HCEC 1CT (cell line): Measurements from ENCODE around the gene PCDH8.

ENCODE experiments used
- DNase-seq: peaks from one replicate; pipeline ENCODE4 v3.0.0-alpha.2; 2017

PCDH8 gene, protein sequence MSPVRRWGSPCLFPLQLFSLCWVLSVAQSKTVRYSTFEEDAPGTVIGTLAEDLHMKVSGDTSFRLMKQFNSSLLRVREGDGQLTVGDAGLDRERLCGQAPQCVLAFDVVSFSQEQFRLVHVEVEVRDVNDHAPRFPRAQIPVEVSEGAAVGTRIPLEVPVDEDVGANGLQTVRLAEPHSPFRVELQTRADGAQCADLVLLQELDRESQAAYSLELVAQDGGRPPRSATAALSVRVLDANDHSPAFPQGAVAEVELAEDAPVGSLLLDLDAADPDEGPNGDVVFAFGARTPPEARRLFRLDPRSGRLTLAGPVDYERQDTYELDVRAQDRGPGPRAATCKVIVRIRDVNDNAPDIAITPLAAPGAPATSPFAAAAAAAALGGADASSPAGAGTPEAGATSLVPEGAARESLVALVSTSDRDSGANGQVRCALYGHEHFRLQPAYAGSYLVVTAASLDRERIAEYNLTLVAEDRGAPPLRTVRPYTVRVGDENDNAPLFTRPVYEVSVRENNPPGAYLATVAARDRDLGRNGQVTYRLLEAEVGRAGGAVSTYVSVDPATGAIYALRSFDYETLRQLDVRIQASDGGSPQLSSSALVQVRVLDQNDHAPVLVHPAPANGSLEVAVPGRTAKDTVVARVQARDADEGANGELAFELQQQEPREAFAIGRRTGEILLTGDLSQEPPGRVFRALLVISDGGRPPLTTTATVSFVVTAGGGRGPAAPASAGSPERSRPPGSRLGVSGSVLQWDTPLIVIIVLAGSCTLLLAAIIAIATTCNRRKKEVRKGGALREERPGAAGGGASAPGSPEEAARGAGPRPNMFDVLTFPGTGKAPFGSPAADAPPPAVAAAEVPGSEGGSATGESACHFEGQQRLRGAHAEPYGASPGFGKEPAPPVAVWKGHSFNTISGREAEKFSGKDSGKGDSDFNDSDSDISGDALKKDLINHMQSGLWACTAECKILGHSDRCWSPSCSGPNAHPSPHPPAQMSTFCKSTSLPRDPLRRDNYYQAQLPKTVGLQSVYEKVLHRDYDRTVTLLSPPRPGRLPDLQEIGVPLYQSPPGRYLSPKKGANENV

DNA sequence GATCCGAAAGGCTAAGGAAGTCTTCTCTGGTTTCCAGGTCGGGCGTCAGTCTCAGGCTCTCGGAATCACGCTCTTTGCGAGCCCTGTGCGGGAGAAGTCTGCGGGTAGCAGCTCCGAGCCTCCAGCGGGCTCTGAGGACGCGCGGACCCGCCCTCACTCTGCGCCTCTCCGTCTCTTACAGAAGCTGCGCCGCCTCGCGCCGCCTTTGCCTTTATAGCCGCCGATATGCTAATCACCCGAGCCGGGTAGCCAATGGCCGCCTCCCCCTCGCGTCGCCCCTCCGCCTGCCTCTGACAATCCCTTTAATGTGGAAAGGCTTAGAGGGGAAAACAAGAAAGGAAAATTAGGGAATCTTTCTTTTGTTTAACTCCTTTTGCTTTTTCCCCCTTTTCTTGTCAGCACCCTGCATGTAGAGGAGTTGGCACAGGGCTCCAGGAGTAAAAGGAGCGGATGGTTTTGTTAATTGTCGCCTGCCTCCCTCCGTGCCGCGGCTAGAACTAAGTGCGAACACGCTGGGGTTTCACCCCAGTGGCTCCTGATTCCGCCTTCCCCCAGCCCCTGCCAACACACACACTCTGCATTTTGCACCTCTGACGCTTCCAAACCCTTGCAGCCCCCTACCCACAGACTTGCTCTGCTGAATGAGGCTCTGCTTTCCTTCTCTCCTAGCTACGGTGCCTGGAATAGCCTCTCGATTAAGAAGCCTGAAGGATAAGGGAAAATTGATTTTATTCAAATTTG lies at the start of gene PCDH8:
PCDH8 (minus strand) TSS at position 186 of the 741 bp plus-strand sequence. CDS start 204 bp downstream, outside the sequence.
- no peak for DNase-seq

DNA sequence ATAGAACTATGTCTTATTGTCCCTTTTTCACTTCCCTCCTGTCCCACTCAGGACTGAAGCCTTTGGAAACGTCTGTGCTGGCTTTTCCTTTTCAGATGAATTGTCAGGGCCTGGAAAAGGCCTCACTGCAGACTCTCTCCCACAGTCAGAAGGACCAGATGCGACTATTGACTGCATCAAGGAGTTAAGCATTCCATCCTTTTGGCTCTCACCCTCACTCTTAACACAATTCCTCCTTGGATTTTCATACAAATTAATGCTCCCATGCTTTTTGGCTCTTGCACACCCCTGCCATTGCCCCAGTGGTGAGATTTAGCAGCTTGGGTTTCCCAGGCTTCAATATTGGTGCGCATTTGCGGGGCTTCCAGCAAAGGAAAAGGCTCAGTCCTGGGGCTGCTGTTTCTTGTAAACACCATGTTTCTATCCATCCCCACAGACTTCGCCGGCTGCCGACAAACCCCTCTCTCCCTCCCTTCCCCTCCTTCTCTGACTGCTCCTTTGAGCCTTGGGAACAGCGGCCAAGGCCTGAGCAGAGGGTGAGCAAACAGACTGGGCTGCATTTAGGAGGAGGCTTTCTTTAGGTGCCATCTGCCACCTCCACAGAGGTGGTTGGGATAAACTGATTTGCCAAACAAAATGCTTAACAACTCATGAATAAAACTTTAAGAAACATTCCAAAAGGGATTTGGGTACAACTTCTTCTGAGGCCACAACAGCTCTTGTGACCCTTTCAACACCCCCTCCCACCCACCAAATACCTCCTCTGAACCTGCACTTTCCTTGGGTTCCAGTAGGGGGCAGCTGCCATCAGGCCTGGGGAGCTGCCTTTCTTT lies 48.6 kb upstream of the PCDH8 start:
- DNase-seq = no peak

DNA sequence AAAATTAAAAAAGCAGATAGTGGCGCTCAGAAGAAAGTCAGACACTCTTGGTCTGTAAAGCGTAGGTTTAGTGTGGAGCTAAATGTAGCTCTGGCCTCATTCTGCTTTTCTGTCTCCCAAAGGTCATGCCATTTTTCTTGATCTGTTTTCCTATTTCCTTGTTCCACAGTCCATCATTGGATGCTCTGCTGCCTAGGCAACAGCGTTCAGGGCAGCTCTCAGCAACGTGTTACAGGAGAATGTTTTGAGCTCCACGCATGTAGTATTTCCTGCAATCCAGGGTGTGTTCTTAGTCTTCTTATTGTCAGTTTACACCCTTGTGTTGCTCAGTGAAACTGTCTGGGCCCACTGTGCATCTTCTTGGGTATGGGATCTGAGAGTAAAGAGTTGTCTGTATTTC lies 46.0 kb upstream of the PCDH8 start:
- no peak for DNase-seq

DNA sequence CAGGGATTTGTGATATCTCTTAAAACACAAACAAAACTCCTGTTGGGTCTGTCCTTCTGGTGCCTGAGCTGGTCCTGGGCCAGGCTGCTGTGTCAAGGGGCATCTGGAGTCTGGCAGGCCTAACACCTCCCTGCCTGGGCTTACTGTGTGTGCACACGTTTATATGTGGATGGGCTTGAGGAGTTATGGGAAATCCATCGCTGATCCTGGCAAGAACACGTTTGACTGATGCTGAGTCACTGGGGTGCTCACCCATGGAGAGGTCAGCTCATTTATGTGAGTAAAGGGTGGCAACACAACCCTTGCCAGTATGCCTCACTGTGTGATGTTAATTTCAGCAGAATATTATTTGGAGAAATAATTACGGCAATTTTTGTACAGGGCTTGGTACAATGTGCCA lies 44.5 kb upstream of the PCDH8 start:
- DNase-seq = no peak

DNA sequence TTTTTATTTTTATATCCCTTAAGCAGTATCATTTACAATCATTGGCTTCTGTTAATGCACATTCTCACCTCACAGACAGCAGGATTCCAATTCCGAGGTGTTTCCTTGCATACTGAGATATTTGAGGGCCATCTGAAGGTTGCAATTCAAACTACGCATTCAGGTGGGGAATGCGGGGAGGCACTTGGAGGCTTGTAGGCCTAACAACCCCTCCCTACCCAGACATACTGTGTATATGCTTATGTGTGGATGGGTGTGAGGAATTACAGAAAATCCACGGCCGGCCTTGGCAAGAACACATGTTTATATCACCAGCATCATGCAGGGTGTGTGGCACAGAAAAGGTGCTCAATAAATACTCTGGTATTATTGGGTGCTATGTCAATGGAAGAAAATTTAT lies 43.3 kb upstream of the PCDH8 start:
- DNase-seq = no peak

DNA sequence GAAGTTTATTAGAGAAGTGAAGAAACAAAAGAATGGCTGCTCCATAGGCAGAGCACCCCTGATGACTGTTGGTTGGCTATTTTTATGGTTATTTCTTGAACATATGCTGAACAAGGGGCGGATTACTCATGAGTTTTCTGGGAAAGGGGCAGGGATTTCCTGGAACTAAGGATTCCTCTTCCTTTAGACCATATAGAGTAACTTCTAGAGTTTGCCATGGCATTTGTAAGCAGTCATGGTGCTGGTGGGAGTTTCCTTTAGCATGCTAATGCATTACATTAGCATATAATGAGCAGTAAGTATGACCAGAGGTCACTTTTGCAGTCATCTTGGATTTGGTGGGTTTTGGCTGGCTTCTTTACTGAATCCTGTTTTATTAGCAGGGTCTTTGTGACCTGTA lies 38.7 kb upstream of the PCDH8 start:
- DNase-seq = no peak

DNA sequence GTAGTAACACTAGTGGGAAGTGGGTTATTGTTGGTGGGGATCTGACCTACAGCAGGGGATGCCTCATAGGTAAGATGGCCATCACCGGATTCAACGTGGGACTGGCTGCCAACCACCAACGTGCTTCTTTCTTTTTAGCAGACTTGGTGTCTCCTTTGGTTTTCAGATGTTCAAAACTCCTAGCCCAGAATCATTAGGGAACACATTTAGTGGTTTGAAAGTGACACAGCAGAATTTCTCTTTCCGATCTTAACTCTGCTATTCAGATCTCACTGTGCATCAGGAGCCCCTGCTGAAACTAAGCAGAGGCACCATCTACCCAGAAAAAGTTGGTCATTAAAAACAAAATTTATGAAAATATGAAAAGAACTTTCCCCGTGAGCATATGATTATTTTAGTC lies 36.7 kb upstream of the PCDH8 start:
- DNase-seq = no peak

DNA sequence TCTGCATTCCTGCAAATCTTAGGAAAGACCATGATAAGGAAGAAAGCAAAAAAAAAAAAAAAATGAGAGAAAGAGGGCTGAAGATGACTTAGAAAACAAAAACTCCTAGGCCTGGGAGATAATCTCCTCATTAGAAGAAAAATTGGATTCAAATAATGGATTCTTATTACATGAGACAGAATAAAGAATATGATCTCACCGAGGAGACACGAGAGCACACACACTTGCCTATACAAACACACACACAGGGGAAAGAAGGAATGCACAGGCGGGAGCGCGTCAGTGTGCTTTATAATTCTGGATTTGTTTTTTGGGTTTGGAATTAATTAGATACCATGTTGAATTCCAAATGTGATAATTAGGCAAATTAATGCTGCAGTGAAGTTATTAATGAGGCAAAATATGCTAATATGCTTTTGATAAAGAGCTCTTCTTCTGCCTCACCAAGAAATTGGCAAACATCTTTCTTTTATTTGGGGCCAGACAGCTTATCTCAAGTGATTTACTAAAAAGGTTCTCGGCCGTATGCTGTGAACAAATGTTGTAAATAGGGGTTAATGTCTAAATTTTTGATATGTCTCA lies 36.1 kb upstream of the PCDH8 start:
- DNase-seq = no peak

DNA sequence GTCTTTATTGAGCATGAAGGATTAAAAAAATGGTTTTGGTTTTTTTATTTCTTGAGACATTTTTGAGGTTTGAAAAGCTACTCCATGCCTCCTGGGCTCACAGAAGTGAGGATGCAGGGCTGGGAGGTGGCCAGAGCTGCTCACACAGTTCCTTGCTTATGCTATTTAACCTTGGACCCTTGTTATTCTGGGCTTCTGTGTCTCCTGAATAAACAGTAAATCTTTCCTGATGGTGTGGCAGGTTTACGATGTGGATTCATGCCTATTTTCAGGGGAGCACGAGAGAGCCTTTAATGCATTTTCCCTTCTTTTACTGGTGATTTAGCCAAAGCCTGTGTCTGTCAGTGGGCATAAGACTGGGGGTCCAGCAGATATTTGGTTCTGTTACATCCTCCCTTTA lies 34.3 kb upstream of the PCDH8 start:
- DNase-seq = no peak

DNA sequence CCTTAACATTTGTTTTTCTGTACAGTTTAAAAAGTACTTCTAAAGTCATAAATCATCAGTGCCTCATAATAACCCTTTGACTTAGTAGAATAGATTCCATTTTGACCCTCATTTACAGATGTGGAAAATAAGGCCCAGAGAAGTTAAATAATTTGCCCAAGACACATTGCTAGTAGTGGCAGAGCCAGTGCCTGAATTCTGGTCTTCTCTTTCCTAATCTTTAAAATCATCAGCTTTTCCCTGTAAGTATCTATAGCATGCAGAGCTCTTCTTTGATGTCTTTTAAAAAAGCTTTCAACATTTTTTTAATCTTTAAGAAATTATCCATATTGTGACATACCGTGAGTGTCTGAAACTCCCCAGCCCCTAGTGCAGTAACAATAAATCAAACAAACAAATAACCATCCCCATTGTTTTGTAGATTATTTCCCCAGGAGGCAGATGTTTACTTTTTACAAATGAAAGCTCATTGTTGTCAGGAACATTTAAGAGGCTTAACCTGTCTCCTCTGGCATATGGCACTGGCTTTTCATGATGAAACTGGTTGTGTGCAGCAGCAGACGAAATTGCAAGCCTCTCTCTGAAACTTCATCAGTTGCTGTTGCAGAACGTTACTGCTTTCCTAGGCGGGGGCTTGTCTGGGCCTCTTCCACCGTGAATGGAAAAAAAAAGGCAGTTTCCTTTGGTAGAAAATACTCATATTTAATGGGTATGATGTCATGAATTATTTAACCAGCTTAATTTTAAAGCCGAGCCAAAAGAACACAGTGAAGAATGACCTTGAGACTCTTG lies 31.7 kb upstream of the PCDH8 start:
- DNase-seq = no peak

DNA sequence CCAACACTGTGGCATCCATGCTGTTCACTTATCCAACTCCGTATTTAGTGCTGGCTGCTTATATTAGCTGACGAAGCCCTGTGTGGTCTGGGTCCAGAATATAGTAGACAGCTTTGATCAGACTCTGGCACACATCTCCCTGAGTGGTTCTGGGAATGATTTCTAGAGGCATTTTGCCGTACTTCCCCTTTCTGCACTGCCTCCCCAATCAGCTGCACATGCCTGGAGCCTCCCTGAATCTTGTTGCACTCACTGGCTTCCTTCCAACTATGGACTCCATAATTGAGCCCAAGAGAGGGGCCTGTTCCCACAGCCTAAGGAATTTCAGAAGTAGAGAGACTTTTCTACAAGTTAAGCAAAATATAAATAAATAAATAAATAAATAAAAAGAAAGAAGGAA lies 30.4 kb upstream of the PCDH8 start:
- no peak for DNase-seq

DNA sequence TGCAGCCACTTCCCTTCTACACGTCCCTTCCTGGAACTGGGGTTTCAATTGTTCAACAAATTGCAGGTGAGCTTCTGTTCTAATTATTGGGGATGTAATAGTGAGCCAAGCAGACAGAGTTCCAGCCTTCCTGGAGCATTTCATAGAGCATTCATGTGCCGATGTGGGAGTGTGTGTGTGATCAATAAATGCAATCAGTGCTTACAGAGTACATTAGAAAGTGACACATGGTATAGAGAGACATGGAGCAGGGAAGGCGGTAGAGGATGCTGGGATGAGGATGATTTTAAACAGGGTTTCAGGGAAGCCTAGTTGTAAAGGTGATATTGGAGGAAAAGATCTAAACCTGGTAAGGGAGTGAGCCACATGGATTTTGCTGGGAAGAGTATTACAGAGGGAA lies 21.7 kb upstream of the PCDH8 start:
- DNase-seq = no peak

DNA sequence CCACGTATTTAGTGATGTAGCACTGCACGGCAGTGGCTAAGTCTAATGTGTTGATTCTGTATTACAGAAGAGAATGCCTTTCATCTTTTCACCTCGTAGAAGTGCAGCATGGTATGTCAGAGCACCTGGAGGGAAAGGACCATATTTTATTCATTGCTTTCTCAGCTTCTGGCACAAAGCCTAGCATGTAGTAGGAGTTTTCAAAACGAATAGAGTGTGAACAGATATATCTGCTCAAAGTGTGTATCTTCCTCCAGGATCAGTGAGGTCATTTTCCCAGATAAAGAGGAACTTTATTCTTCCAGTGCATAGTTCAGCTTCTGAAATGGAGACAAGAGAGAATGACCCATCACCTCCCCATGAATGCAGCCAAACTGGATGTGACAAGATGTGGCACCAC lies 21.2 kb upstream of the PCDH8 start:
- DNase-seq = no peak

DNA sequence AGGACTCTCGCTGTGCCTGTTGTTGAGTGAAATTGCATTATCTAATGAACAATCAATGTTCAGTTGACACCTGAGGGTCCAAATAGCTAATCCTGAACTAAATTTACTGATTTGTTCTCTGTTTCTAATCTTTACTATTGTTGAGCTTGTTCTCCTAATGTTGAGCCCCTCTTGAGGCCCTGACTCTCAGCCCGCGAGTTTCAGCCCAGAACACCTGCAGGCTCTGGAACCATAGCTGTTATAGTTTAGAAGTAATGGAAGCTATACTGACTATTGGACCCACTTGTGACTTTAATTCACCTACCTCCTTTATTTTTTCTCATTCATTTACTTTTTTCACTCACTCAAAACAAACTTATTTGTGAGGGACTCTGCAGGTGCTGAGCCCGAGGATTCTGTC lies 20.6 kb upstream of the PCDH8 start:
- DNase-seq = no peak

DNA sequence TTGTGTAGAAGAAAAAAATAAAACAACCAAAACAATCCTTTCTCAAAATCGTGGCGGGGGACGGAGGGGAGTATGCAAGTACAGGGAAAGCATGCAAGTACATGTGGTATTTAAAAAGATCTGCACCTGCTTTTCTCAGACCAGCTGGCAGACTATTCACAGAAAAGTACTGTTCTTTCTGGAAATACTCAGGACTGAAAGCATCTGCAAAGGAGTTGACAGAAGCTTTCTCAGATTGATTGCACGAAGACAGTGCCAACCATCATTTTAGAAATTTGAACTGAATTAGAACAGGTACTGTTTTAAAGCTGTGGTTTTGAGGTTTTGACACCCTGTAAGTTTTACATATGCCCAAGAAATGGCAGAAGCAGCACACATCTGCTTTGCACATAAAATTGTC lies 19.8 kb upstream of the PCDH8 start:
- no peak for DNase-seq

DNA sequence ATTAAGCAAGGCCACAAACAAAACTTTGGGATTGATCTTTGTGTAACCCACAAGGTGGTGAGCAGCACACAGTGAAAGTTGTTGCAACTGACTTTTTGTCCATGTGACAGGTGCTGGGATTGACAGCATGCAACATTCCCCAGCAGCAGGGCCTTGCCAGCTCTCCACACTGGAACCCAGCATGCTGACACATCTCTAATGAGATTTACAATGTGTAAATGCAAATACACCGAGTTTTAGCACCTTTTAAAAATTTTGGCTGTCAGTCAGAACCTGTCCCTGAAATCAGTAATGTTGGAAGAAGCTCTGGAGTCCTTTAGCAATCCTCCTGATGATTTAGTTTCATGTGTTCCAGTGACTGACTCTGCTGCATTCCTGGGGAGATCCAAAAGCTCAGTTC lies 16.5 kb upstream of the PCDH8 start:
- no peak for DNase-seq

DNA sequence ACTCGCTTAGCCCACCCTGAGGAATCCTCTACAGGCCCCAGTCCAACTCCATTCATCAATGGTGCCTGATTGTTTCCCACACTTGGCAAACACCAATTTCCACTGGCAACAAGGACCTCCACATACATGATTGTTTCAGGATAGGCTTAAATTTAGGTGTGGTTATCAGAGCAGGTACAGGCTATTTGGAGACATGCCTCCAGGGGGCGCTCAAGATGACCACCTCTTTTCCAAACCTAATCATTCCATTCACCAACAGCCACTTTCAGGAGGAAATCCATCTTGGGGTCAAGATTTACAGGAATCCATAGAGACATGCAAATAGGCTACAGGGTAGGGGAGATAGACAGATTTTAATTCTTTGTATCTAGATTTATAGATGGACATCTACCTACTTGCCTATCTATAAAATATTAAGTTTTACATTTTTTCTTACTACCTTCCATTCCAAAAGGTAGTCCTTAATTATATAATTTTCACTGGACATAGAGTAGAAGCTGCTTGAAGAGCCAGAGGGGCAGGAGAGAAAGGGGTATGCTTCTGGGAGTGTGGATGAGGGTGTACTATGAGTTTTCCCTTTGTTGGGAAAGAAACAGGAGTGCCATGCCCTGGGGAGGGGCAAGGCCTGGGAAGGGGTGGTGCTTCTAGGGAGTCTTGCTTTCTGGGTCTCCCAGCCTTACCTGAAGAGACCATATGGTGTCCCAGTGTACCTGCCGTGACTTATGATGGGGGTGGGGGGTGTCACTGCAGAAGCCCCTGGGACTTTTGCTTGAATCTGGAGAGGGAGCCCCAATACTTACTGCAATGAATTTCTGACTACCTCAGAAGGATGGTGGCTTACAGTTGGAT lies 14.1 kb upstream of the PCDH8 start:
- no peak for DNase-seq

DNA sequence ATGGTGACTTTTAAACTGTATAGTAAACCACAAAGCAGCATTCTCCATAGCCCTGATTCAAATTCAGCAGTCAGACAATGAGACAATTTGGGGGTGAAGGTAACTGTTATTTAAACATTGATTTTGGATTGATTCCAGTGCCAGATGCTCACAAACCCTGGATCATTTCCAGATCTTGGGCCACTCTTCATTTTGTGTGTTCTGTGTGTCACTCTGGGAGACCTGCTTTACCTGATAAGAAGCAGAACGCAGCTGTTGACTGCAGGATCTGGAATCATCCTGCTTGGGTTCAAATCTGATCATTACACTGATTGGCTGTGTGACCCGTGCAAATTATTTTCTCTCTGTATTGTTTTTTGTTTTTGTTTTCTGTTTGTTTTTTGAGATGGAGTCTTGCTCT lies 4.0 kb upstream of the PCDH8 start:
- no peak for DNase-seq

DNA sequence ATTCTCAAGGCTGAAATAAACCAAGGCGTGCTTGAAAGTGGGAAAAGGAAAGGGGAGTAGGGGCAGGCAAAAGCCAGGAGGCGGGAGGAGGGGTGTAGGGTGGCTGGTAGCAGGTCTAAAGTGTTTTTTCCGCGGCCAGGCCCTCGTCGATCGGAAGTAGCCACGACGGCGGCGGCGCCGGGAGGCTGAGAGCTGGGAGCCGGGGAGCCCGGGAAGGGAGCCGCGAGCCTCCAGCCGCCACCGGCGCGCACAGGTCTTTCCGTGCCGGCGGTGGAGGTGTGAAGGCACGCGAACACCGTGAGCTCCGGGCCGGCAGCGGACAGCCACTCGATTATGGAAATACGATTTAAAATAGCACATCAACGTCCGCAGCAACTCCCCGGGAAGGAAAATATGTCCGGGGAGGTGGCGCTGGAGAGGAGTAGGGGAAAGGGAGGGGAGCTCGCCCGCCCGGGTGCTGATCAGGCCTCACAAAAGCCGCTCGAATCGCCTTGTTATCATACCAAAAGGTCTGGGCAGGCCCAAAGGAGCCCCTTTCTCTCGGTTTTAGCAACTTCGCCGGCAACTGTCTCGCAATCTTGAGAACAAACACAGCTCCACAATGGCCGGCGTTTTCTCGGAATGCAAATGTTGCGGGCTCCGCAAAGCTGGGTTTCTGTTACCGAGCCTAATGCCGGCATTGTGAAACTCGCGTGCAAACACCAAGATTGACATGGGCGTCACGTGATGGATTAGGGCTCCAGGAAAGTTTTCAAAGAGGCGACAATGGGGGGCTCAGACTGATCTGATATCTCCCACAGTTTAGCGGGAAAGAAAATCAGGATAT lies 2.9 kb upstream of the PCDH8 start:
- DNase-seq = no peak
